IgD-negative memory B cell (primary cell): Measurements from ENCODE around the gene GRM7. TPM values are rescaled to one million over a fixed set of nuclear protein-coding genes. Genes with fewer than 3 reads are reported as not detected.

Source experiments
- H3K27ac Mint-ChIP-seq, 3 donors: one replicate each; pipeline ENCODE4 v1.8.0; 2020 to 2022; ENCODE audit warnings: mild to moderate bottlenecking in 3 of 3, mixed read lengths in 3 of 3, moderate library complexity in 1 of 3
- H3K27me3 Mint-ChIP-seq: one replicate; pipeline ENCODE4 v1.8.0; 2021; ENCODE audit warnings: mixed read lengths
- H3K36me3 Mint-ChIP-seq: one replicate; pipeline ENCODE4 v1.8.0; 2020; ENCODE audit warnings: mild to moderate bottlenecking, mixed read lengths
- H3K4me1 Mint-ChIP-seq, 3 donors: one replicate each; pipeline ENCODE4 v1.8.0; 2020 to 2022; ENCODE audit warnings: mixed read lengths in 3 of 3, mild to moderate bottlenecking in 1 of 3
- H3K4me3 Mint-ChIP-seq, 4 donors: one replicate each; pipeline ENCODE4 v1.8.0; 2020 to 2022; ENCODE audit warnings: mild to moderate bottlenecking in 4 of 4, mixed read lengths in 4 of 4, moderate library complexity in 3 of 4
- H3K9me3 Mint-ChIP-seq, 3 donors: one replicate each; pipeline ENCODE4 v1.8.0; 2020 to 2021; ENCODE audit warnings: mixed read lengths in 3 of 3, mild to moderate bottlenecking in 1 of 3
- polyA plus RNA-seq: library from polyadenylated mRNA; unstranded; fragments of 300-500 nt; fragmentation: Illumina TruSeq; gene quantifications from one replicate; pipeline ENCODE4 v1.2.3, GENCODE V29; 2021

The GRM7 gene
- polyA plus RNA-seq, 1 donor from 2014 or later: not detected

- Mint-ChIP-seq H3K27me3 (no peaks in the 10 kb centered on the region), H3K4me3 (no peak overlapping the region), H3K4me1 (peaks cover 0 to 1% (median 0%) of the 10 kb centered on the region in 3 donors), H3K36me3 (peaks cover 1% of the 10 kb centered on the region), H3K27ac (no peak overlapping the region), H3K9me3 (peaks cover 2 to 9% (median 6%) of the 10 kb centered on the region in 3 donors)
These were observed 446.5 kb downstream of the GRM7 start for GRCh38 chr3:7307410-7307809.

- peaks cover 4 to 10% (median 9%) of the 10 kb centered on the region in 3 donors for H3K9me3 Mint-ChIP-seq
- H3K4me3 Mint-ChIP-seq: no peak overlapping the region
- H3K4me1 Mint-ChIP-seq: peaks cover 0 to 1% (median 0%) of the 10 kb centered on the region in 3 donors
- no peak overlapping the region for H3K27ac Mint-ChIP-seq
- H3K27me3 Mint-ChIP-seq: no peaks in the 10 kb centered on the region
- peaks cover 1% of the 10 kb centered on the region for H3K36me3 Mint-ChIP-seq
These were observed 448.8 kb downstream of the GRM7 start for GRCh38 chr3:7309641-7310102.

GRCh38 chr3:7315037-7315436 is 454.1 kb downstream of the GRM7 start:
- Mint-ChIP-seq H3K4me3 (no peak overlapping the region), H3K27ac (no peak overlapping the region)

GRCh38 chr3:7322957-7323669 is 462.2 kb downstream of the GRM7 start:
- H3K4me1 Mint-ChIP-seq: no peaks in the 10 kb centered on the region
- H3K36me3 Mint-ChIP-seq: no peaks in the 10 kb centered on the region
- no peaks in the 10 kb centered on the region for H3K27me3 Mint-ChIP-seq
- H3K4me3 Mint-ChIP-seq: no peak overlapping the region
- no peak overlapping the region for H3K27ac Mint-ChIP-seq
- peaks cover 2 to 9% (median 2%) of the 10 kb centered on the region in 3 donors for H3K9me3 Mint-ChIP-seq

More at GRCh38 chr3:7315037-7315436, 454.1 kb downstream of the GRM7 start:
- H3K4me1 Mint-ChIP-seq: no peaks in the 10 kb centered on the region
- H3K27me3 Mint-ChIP-seq: no peaks in the 10 kb centered on the region
- H3K9me3 Mint-ChIP-seq: peaks cover 4 to 16% (median 4%) of the 10 kb centered on the region in 3 donors
- H3K36me3 Mint-ChIP-seq: no peaks in the 10 kb centered on the region

GRCh38 chr3:7328339-7328738 is 467.4 kb downstream of the GRM7 start:
- Mint-ChIP-seq H3K27me3 (no peaks in the 10 kb centered on the region), H3K36me3 (no peaks in the 10 kb centered on the region), H3K4me3 (no peak overlapping the region), H3K9me3 (peaks cover 2 to 4% (median 2%) of the 10 kb centered on the region in 3 donors), H3K4me1 (no peaks in the 10 kb centered on the region), H3K27ac (peak overlapping the region in 1 of 3 donors; percentile 13)

GRCh38 chr3:7332696-7333095 is 471.8 kb downstream of the GRM7 start:
- Mint-ChIP-seq H3K36me3 (no peaks in the 10 kb centered on the region), H3K9me3 (peaks cover 0 to 11% (median 2%) of the 10 kb centered on the region in 3 donors), H3K27ac (no peak overlapping the region), H3K4me3 (no peak overlapping the region), H3K4me1 (no peaks in the 10 kb centered on the region), H3K27me3 (no peaks in the 10 kb centered on the region)

GRCh38 chr3:7333125-7333524 is 472.2 kb downstream of the GRM7 start:
- Mint-ChIP-seq H3K9me3 (peaks cover 0 to 11% (median 4%) of the 10 kb centered on the region in 3 donors), H3K27me3 (no peaks in the 10 kb centered on the region), H3K4me3 (no peak overlapping the region), H3K4me1 (no peaks in the 10 kb centered on the region), H3K27ac (no peak overlapping the region), H3K36me3 (no peaks in the 10 kb centered on the region)

- Mint-ChIP-seq H3K27me3 (no peaks in the 10 kb centered on the region), H3K27ac (no peak overlapping the region), H3K4me1 (no peaks in the 10 kb centered on the region), H3K4me3 (no peak overlapping the region), H3K36me3 (peaks cover 2% of the 10 kb centered on the region), H3K9me3 (peaks cover 0 to 6% (median 5%) of the 10 kb centered on the region in 3 donors)
These were observed 479.9 kb downstream of the GRM7 start for GRCh38 chr3:7340795-7341194.

- Mint-ChIP-seq H3K9me3 (peaks cover 0 to 8% (median 0%) of the 10 kb centered on the region in 3 donors), H3K4me1 (no peaks in the 10 kb centered on the region)
These were observed 485.4 kb downstream of the GRM7 start for GRCh38 chr3:7346364-7346763.

GRCh38 chr3:7357101-7357500 is 496.2 kb downstream of the GRM7 start:
- Mint-ChIP-seq H3K27me3 (no peaks in the 10 kb centered on the region), H3K36me3 (no peaks in the 10 kb centered on the region), H3K9me3 (peaks cover 0 to 3% (median 0%) of the 10 kb centered on the region in 3 donors), H3K27ac (no peak overlapping the region), H3K4me3 (no peak overlapping the region), H3K4me1 (no peaks in the 10 kb centered on the region)

More at GRCh38 chr3:7346364-7346763, 485.4 kb downstream of the GRM7 start:
- H3K36me3 Mint-ChIP-seq: peaks cover 2% of the 10 kb centered on the region
- H3K4me3 Mint-ChIP-seq: no peak overlapping the region
- no peaks in the 10 kb centered on the region for H3K27me3 Mint-ChIP-seq
- H3K27ac Mint-ChIP-seq: no peak overlapping the region

GRCh38 chr3:7367968-7368367 is 507.1 kb downstream of the GRM7 start:
- H3K9me3 Mint-ChIP-seq: peaks cover 0 to 5% (median 2%) of the 10 kb centered on the region in 3 donors
- H3K4me3 Mint-ChIP-seq: peak overlapping the region in 1 of 4 donors; percentile 19
- H3K4me1 Mint-ChIP-seq: no peaks in the 10 kb centered on the region
- no peaks in the 10 kb centered on the region for H3K27me3 Mint-ChIP-seq
- no peaks in the 10 kb centered on the region for H3K36me3 Mint-ChIP-seq
- H3K27ac Mint-ChIP-seq: no peak overlapping the region

GRCh38 chr3:7368597-7368996 is 507.7 kb downstream of the GRM7 start:
- Mint-ChIP-seq H3K9me3 (peaks cover 0 to 5% (median 2%) of the 10 kb centered on the region in 3 donors), H3K27me3 (no peaks in the 10 kb centered on the region), H3K4me1 (no peaks in the 10 kb centered on the region), H3K36me3 (no peaks in the 10 kb centered on the region), H3K27ac (no peak overlapping the region), H3K4me3 (no peak overlapping the region)

- H3K36me3 Mint-ChIP-seq: no peaks in the 10 kb centered on the region
These were observed 511.0 kb downstream of the GRM7 start for GRCh38 chr3:7371693-7372572.

GRCh38 chr3:7377103-7377502 is 516.2 kb downstream of the GRM7 start:
- Mint-ChIP-seq H3K4me3 (no peak overlapping the region), H3K9me3 (peaks cover 2 to 10% (median 3%) of the 10 kb centered on the region in 3 donors), H3K4me1 (no peaks in the 10 kb centered on the region), H3K27ac (no peak overlapping the region), H3K27me3 (no peaks in the 10 kb centered on the region), H3K36me3 (no peaks in the 10 kb centered on the region)

More at GRCh38 chr3:7371693-7372572, 511.0 kb downstream of the GRM7 start:
- Mint-ChIP-seq H3K4me3 (no peak overlapping the region), H3K9me3 (peaks cover 0 to 11% (median 5%) of the 10 kb centered on the region in 3 donors), H3K27ac (no peak overlapping the region), H3K27me3 (no peaks in the 10 kb centered on the region), H3K4me1 (no peaks in the 10 kb centered on the region)

GRCh38 chr3:7381741-7382140 is 520.8 kb downstream of the GRM7 start:
- Mint-ChIP-seq H3K27ac (no peak overlapping the region), H3K4me3 (no peak overlapping the region), H3K9me3 (peaks cover 2 to 4% (median 2%) of the 10 kb centered on the region in 3 donors), H3K27me3 (no peaks in the 10 kb centered on the region), H3K4me1 (no peaks in the 10 kb centered on the region), H3K36me3 (no peaks in the 10 kb centered on the region)
